AG04450 (cell line): Measurements from ENCODE around the gene MAL. TPM values are rescaled to one million over a fixed set of nuclear protein-coding genes. Genes with fewer than 3 reads are reported as not detected.
"Not testable (repeated sequence)": the region's sequence is repeated elsewhere in the genome, so short reads cannot be mapped to it uniquely, and the experiment has no call there.

ENCODE experiments used
- CTCF ChIA-PET: fragments of 300-600, 350-600 bp; formaldehyde crosslinking; extraction: SDS; loops from one replicate; lab custom pipeline; 2022; ENCODE audit warnings: antibody characterized with exemption, inconsistent platforms; lab: Charles Lee
- POLR2A ChIA-PET: fragments of 350-600 bp; formaldehyde crosslinking; extraction: SDS; loops from one replicate; lab custom pipeline; 2021; ENCODE audit warnings: antibody characterized with exemption, inconsistent platforms; lab: Yijun Ruan, JAX
- DNase-seq: peaks from one replicate; pipeline ENCODE4 v3.0.0-alpha.2; 2011; ENCODE audit warnings: low read depth, low spot score
- H3K27ac ChIP-seq: one replicate; pipeline ENCODE4 v1.5.1; 2012; ENCODE audit warnings: low read depth, low read length, control low read depth
- H3K27me3 ChIP-seq: one replicate; pipeline ENCODE4 v1.6.0; 2012; ENCODE audit warnings: low read length; ENCODE audit not compliant: control insufficient read depth, insufficient read depth
- H3K4me3 ChIP-seq: 2 replicates; pipeline ENCODE4 v1.5.1; 2011; ENCODE audit warnings: mild to moderate bottlenecking, low read depth, low read length, control low read depth
- H3K9me3 ChIP-seq: 2 replicates; pipeline ENCODE4 v1.5.1; 2012; ENCODE audit warnings: low read length; ENCODE audit not compliant: control insufficient read depth, insufficient read depth
- polyA plus RNA-seq: library from polyadenylated mRNA; depleted of rRNA; stranded (reverse); fragments of >200 nt; gene quantifications from 2 replicates; pipeline ENCODE4 v1.2.3, GENCODE V29; 2011
- TF ChIP-seq, protein P1 (sequence below): IDR thresholded peaks from 2 replicates; pipeline ENCODE4 v1.5.1; 2011; ENCODE audit warnings: low read depth, low read length, control low read depth, inconsistent platforms

Gene MAL
- polyA plus RNA-seq, 1 experiment = not detected

DNA sequence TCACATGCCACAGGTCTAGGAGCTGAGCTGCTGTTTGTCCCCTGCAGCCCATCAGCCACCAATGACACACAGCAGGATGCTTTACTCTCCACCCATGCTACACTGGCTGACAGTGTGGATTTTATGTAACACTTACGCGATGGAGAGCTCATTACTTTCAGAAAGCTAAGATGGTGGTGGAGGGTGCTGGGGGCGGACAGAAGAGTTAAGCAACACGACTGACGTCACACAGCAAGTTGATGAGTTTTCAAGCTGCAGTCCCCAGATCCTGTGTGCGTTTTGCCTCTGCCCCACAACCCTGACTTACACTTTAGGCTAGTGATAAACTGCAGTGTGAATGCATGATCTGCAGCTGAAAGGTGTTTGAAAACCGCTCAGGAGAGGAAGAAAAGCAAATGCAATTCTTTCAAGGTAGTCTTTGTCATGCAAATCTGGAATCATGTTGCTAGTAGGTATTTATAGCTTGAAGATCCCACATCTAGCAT is 53.7 kb downstream of the MAL start:
- ChIA-PET POLR2A (interaction anchor here (0.7 kb wide), 1 partner anchor 14 kb away, joined by 5 read pairs; no protein-coding TSS in a partner anchor), CTCF (interaction anchor here (0.8 to 6.0 kb wide), 24 partner anchors 10 to 147 kb away, joined by 3 to 72 read pairs (median 4); partner anchors contain the start of genes MAL and MRPS5)
- no peak for DNase-seq
- Histone ChIP-seq H3K4me3 (no peak overlapping the region), H3K9me3 (no peaks in the 10 kb centered on the region; the same call in 1 of the 2 replicates), H3K27ac (no peak overlapping the region), H3K27me3 (peaks cover 19% of the 10 kb centered on the region)
- TF ChIP-seq, protein P1, sequence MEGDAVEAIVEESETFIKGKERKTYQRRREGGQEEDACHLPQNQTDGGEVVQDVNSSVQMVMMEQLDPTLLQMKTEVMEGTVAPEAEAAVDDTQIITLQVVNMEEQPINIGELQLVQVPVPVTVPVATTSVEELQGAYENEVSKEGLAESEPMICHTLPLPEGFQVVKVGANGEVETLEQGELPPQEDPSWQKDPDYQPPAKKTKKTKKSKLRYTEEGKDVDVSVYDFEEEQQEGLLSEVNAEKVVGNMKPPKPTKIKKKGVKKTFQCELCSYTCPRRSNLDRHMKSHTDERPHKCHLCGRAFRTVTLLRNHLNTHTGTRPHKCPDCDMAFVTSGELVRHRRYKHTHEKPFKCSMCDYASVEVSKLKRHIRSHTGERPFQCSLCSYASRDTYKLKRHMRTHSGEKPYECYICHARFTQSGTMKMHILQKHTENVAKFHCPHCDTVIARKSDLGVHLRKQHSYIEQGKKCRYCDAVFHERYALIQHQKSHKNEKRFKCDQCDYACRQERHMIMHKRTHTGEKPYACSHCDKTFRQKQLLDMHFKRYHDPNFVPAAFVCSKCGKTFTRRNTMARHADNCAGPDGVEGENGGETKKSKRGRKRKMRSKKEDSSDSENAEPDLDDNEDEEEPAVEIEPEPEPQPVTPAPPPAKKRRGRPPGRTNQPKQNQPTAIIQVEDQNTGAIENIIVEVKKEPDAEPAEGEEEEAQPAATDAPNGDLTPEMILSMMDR = no peak

DNA sequence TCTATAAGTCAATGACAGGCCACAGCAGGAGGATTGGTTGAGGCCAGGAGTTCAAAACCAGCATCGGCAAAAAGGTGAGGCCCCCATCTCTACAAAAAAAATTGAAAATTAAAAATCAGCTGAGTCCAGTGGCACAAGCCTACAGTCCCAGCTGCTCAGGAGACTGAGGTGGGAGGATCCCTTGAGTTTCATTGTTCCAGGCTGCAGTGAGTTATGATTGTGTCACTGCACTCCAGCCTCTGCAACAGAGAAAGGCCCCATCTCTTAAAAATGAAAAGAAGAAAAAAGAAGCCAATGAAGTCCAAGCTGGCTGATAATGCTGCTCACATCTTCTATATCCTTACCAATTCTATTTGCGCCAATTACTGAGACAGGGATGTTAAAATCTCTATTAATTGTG is 57.0 kb downstream of the MAL start:
- POLR2A ChIA-PET = no interaction called here
- no peak for DNase-seq
- Histone ChIP-seq H3K4me3 (no peak overlapping the region), H3K27me3 (peaks cover 9% of the 10 kb centered on the region), H3K9me3 (no peaks in the 10 kb centered on the region; the same call in 1 of the 2 replicates), H3K27ac (no peak overlapping the region)
- CTCF ChIA-PET = interaction anchor here (1.1 to 2.4 kb wide), 2 partner anchors 60 to 126 kb away, joined by 3 to 11 read pairs; no protein-coding TSS in a partner anchor
- TF ChIP-seq, protein P1 = no peak

DNA sequence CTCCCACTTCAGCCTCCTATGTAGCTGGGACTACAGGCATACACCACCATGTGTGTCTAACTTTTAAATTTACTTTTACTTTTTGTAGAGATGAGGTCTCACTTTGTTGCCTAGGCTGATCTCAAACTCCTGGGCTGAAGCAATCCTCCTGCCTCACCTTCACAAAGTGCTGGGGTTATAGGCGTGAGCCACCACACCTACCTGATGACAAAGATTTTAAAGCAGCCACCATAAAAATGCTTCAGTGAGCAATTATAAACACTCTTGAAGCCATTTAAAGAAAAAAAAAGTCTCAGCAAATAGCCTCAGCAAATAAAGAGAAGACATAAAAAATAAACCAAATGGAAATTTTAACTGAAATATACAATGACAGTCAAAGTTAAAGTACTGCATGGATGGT is 60.5 kb downstream of the MAL start:
- DNase-seq = no peak
- Histone ChIP-seq H3K27ac (no peak overlapping the region), H3K27me3 (no peaks in the 10 kb centered on the region), H3K9me3 (no peaks in the 10 kb centered on the region; the same call in 1 of the 2 replicates), H3K4me3 (no peak overlapping the region)
- ChIA-PET POLR2A (no interaction called here), CTCF (no interaction called here)
- TF ChIP-seq, protein P1 = no peak

DNA sequence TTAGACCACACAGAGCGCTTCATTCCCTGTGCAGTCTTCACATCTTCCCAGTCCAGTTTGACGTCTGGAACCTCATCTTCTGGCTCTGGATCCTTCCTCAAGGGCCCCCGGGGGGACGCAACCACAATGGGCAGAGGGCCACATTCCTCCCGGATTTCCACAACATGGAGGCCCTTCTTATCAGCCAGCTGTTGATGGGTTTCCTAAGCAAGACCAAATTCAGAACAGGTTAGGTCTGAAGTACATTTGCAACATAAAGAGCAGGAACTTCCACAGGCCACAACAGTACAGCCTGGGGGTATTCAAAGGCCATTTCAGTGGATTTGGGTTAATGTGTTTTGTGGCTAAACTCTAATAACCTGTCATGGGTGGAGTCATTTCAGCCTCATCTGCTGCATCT is 61.9 kb downstream of the MAL start:
- DNase-seq = no peak
- Histone ChIP-seq H3K27ac (no peak overlapping the region), H3K4me3 (no peak overlapping the region), H3K9me3 (no peaks in the 10 kb centered on the region; the same call in 1 of the 2 replicates), H3K27me3 (no peaks in the 10 kb centered on the region)
- TF ChIP-seq, protein P1 = no peak
- ChIA-PET POLR2A (no interaction called here), CTCF (no interaction called here)

DNA sequence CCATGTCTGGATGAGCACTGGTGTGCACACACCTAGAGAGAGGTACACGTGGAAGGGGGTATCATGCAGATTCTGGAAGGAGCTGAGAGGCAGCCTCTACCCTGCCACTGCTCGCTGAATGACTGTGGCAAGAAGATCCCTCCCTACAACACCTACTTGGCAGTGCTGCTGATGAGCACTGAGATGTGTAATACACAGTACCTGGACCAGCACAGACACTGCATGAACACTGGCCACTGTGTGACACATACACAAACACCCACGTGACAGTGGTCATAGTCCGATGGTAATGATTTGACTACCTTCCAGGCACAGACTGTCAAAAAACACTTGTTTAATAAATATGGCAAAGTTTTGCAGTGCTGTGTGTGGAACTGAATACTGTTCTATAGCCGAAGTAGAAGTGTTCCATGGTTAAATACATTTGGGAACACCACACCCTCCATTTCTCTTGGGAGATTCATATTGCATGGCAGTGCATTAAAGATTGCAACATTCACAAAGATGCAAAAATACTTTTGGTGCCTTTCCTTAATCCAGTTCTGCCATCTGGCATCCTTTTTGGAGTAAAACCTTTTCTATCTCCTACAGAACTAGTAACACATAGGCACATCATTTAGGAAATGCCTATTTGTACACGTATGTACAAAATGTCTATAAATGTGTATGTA is 66.5 kb downstream of the MAL start:
- TF ChIP-seq, protein P1 = no peak
- DNase-seq = no peak
- Histone ChIP-seq H3K27me3 (no peaks in the 10 kb centered on the region), H3K4me3 (no peak overlapping the region), H3K27ac (no peak overlapping the region), H3K9me3 (no peaks in the 10 kb centered on the region)
- ChIA-PET CTCF (interaction anchor here (1.2 to 2.2 kb wide), 3 partner anchors 13 to 23 kb away, joined by 3 to 9 read pairs (median 6); no protein-coding TSS in a partner anchor), POLR2A (no interaction called here)

DNA sequence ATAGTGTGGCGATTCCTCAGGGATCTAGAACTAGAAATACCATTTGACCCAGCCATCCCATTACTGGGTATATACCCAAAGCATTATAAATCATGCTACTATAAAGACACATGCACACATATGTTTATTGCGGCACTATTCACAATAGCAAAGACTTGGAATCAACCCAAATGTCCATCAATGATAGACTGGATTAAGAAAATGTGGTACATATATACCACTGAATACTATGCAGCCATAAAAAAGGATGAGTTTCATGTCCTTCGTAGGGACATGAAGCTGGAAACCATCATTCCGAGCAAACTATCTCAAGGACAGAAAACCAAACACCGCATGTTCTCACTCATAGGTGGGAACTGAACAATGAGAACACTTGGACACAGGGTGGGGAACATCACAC is 72.8 kb downstream of the MAL start:
- POLR2A ChIA-PET, H3K27ac ChIP-seq, H3K4me3 ChIP-seq, H3K9me3 ChIP-seq, H3K27me3 ChIP-seq, CTCF ChIA-PET, DNase-seq: not testable (repeated sequence)
